Activated naive CD8-positive, alpha-beta T cell treated with anti-CD3 and anti-CD28 coated beads for 36 hours (primary cell): ENCODE results near the gene NT5C1B. TPM values are rescaled to one million over a fixed set of nuclear protein-coding genes. Genes with fewer than 3 reads are reported as not detected.
"Not testable (repeated sequence)": the region's sequence is repeated elsewhere in the genome, so short reads cannot be mapped to it uniquely, and the experiment has no call there.

Source experiments
- DNase-seq: peaks from one replicate; pipeline ENCODE4 v3.0.0; 2021
- H3K27ac Mint-ChIP-seq: one replicate; pipeline ENCODE4 v1.8.0; 2022; ENCODE audit warnings: mild to moderate bottlenecking, moderate library complexity, mixed read lengths
- H3K27me3 Mint-ChIP-seq: one replicate; pipeline ENCODE4 v1.8.0; 2022; ENCODE audit warnings: mild to moderate bottlenecking, mixed read lengths
- H3K36me3 Mint-ChIP-seq: one replicate; pipeline ENCODE4 v1.8.0; 2021; ENCODE audit warnings: mild to moderate bottlenecking, mixed read lengths
- H3K4me1 Mint-ChIP-seq: one replicate; pipeline ENCODE4 v1.8.0; 2021; ENCODE audit warnings: mixed read lengths
- H3K4me3 Mint-ChIP-seq: one replicate; pipeline ENCODE4 v1.8.0; 2022; ENCODE audit warnings: mild to moderate bottlenecking, moderate library complexity, mixed read lengths
- H3K9me3 Mint-ChIP-seq: one replicate; pipeline ENCODE4 v1.8.0; 2022; ENCODE audit warnings: mixed read lengths
- total RNA-seq, 2 experiments: library from RNA; stranded (reverse); gene quantifications; one replicate each; pipeline ENCODE4 v1.2.3, GENCODE V29; 2021

NT5C1B gene
- total RNA-seq: not detected

DNA sequence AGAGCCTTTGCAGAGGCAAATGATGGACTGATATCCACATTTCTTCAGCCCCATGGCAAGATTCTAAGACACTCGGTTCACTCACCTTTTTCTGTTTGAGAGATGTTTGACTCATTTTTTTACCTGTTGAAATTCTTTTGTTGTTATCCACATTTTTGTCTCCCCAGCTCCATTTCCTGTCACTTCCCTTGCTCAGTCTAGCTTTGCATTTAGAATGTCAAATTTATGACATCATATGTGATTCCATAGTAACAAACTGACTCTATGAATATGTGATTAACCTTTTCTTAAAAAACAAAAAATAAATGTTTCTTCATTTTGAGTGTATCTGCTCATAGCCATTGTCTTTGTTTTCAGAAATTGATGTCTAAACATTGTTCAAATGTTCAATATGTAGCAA, at the start of gene NT5C1B:
TSS of gene NT5C1B (minus strand) at position 216 of the 400 bp plus-strand sequence. CDS start at position 115, 101 bp downstream.
- Mint-ChIP-seq H3K4me3 (no peak within 1 kb of the TSS), H3K27ac (no peak within 1 kb of the TSS), H3K27me3 (no peaks in the 10 kb centered on the region), H3K9me3 (peaks cover 13% of the 10 kb centered on the region), H3K4me1 (no peaks in the 10 kb centered on the region), H3K36me3 (peaks cover 36% of the 10 kb centered on the region)
- DNase-seq: no peak

DNA sequence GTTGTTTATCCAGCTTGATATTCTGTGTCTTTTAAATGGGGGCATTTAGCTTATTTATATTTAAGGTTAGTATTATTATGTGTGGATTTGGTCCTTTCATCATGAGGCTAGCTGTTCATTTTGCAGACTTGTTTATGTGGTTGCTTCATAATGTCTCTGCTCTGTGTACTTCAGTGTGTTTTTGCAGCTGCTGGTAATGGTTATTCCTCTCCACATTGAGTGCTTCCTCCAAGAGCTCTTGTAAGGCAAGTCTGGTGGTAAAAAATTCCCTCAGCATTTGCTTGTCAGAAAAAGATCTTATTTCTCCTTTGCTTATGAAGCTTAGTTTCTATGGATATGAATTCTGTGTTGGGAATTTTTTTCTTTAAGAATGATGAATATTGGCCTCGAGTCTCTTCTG, 47.8 kb upstream of the NT5C1B start:
- H3K27me3 Mint-ChIP-seq: no peaks in the 10 kb centered on the region
- H3K4me3 Mint-ChIP-seq: no peak overlapping the region
- H3K36me3 Mint-ChIP-seq: peaks cover 51% of the 10 kb centered on the region
- H3K27ac Mint-ChIP-seq: no peak overlapping the region
- no peaks in the 10 kb centered on the region for H3K4me1 Mint-ChIP-seq
- no peak for DNase-seq
- peaks cover 35% of the 10 kb centered on the region for H3K9me3 Mint-ChIP-seq

DNA sequence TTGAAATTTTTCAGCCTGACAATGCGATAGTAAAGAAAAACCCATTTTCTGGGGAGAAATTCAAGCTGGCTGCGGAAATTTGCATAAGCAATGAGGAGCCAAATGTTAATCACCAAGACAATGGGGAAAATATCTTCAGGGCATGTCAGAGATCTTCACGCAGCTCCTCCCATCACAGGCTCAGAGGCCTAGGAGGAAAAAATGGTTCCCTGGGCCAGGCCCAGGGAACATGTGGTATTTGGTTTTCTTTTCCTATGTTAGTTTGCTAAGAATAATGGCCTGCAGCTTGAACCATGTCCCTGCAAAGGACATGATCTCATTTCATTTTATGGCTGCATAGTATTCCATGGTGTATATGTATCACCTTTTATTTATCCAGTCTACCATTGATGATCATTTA, 43.3 kb upstream of the NT5C1B start:
- not testable (repeated sequence) for H3K4me3 Mint-ChIP-seq, DNase-seq, H3K27ac Mint-ChIP-seq, H3K4me1 Mint-ChIP-seq, H3K27me3 Mint-ChIP-seq
- Mint-ChIP-seq H3K9me3 (peaks cover 49% of the 10 kb centered on the region), H3K36me3 (peaks cover 59% of the 10 kb centered on the region)

DNA sequence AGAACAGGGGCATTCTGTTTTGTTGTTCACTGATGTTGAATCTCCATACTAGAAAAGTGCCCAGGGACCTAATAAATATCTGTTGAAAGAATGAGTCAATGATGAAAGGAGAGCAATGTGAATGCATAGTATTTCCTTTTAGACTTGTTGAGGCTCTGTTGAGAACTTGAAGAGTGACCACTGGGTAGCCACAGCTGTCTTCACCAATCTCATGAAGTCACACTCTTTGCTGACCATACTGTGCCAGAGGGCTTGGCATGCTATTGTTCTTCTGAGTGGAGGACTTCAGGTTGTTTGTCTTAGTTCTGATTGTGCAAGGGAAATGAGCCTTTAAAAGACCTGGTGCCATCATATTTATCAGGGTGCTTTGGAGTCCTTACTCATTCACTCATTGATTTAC, 41.6 kb upstream of the NT5C1B start:
- H3K4me3 Mint-ChIP-seq: no peak overlapping the region
- DNase-seq: no peak
- no peaks in the 10 kb centered on the region for H3K4me1 Mint-ChIP-seq
- peaks cover 42% of the 10 kb centered on the region for H3K36me3 Mint-ChIP-seq
- H3K27me3 Mint-ChIP-seq: no peaks in the 10 kb centered on the region
- peaks cover 37% of the 10 kb centered on the region for H3K9me3 Mint-ChIP-seq
- H3K27ac Mint-ChIP-seq: no peak overlapping the region

DNA sequence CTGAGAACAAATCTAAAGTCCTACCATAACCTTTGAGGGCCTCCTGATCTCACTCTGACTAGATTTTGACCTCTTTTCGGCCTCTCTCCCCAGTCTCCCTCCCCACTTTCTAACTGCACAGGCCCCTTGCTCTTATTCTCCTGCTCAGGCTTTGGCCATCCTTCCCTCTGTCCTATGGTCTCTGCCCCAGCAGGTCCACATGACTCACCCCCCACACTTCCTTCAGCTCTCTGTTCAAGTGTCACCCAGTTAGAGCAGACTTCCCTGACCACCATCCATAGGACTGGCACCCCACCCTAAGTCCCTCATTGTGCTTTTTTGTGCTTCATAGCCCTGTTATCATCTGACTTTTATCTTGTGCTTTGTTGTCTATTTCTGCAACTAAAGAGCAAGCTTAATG, 41.2 kb upstream of the NT5C1B start:
- Mint-ChIP-seq H3K4me3 (no peak overlapping the region), H3K27me3 (no peaks in the 10 kb centered on the region), H3K27ac (no peak overlapping the region), H3K9me3 (peaks cover 36% of the 10 kb centered on the region), H3K36me3 (peaks cover 41% of the 10 kb centered on the region), H3K4me1 (no peaks in the 10 kb centered on the region)
- DNase-seq: no peak

DNA sequence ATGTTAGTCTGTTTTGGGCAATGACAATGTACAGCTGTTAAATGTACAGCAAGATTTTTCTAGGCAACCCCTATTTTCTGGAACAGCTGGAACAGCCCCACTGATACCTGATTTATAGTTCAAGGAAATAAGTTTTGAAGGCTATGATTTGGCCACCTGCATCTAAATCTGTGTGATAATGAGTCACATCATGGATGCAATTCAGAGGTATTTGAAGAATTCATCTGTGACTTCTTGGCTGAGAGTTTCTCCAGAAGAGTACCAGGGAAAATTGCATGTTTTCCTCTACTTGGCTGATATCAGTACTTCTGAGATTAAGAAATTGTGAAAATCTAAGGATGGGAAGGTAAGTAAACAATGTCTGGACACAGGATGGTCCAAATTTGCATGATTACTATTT, 40.7 kb upstream of the NT5C1B start:
- peaks cover 33% of the 10 kb centered on the region for H3K9me3 Mint-ChIP-seq
- no peaks in the 10 kb centered on the region for H3K27me3 Mint-ChIP-seq
- H3K36me3 Mint-ChIP-seq: peaks cover 39% of the 10 kb centered on the region
- no peak for DNase-seq
- no peak overlapping the region for H3K4me3 Mint-ChIP-seq
- H3K27ac Mint-ChIP-seq: no peak overlapping the region
- H3K4me1 Mint-ChIP-seq: no peaks in the 10 kb centered on the region

DNA sequence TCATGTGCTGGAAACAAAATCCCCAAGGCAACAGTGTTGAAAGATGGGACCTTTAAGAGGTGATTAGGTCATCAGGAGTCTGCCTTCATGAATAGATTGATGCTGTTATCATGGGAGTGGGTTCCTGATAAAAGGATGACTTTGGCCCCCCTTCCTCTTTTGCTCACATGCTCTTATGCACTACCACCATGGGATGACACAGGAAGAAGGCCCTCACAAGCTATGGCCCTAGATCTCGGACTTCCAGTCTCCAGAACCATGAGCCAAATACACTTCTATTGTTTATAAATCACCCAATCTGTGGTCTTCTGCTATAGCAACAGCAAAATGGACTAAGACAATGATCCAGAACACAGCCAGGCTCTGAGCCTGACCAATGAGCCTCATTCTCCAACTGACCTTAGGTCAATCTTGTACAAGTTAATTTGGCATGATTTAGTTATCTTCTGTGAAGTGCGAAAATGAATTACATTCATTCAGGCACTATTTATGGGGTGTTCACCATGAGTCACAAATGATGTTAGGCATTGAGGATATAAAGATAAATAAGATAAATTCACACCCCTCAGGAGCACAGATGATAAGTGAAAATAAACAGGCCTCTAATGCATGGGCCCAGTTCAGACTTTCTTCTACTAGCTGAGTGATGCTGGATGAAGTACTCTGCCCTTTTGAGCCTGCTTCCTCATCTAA, 37.7 kb upstream of the NT5C1B start:
- H3K4me3 Mint-ChIP-seq: no peak overlapping the region
- H3K27ac Mint-ChIP-seq: no peak overlapping the region
- peaks cover 17% of the 10 kb centered on the region for H3K9me3 Mint-ChIP-seq
- peaks cover 21% of the 10 kb centered on the region for H3K36me3 Mint-ChIP-seq
- no peaks in the 10 kb centered on the region for H3K27me3 Mint-ChIP-seq
- DNase-seq: no peak
- no peaks in the 10 kb centered on the region for H3K4me1 Mint-ChIP-seq

DNA sequence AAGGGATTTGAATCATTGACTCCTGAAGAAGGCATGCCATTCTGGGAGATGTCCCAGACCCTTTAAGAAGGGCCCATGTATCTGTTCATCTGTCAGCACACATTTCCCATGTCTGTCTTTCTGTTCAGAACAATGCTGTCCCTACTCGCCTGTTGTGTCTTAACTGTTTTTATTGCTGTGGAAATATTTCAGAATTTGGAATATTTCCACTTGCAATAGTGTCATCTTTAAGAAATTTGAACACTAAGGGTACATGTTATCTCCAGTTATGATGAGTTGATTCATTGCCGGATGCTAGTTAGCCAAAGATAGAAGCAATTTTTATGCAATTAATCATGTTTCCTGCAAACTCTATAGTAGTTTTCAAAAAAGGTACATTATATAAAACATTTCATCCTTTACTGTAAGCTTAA, 36.9 kb upstream of the NT5C1B start:
- Mint-ChIP-seq H3K27me3 (no peaks in the 10 kb centered on the region), H3K4me3 (no peak overlapping the region), H3K27ac (no peak overlapping the region), H3K9me3 (peaks cover 9% of the 10 kb centered on the region), H3K36me3 (peaks cover 14% of the 10 kb centered on the region), H3K4me1 (no peaks in the 10 kb centered on the region)
- DNase-seq: no peak

DNA sequence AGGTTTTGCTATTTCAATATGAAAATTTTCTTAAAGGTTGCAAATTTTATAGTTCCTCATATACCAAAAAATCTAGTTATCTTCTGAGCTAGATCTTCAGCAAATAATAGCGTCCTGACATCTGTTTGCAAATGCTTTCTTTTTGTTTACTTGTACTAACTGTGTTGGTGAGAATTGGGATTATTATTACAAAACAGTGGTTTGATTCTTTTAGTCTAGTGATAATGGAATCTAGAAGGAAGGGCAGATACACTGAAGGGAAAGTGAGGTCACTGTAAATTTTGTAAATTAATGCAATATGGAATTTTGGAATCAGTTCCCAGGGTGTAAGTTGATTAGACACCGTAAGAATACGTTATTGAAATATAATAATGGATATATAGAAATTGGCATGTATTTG, 36.2 kb upstream of the NT5C1B start:
- H3K36me3 Mint-ChIP-seq: peaks cover 7% of the 10 kb centered on the region
- H3K4me3 Mint-ChIP-seq: no peak overlapping the region
- H3K4me1 Mint-ChIP-seq: no peaks in the 10 kb centered on the region
- no peak for DNase-seq
- no peak overlapping the region for H3K27ac Mint-ChIP-seq
- no peaks in the 10 kb centered on the region for H3K27me3 Mint-ChIP-seq
- H3K9me3 Mint-ChIP-seq: peaks cover 2% of the 10 kb centered on the region

DNA sequence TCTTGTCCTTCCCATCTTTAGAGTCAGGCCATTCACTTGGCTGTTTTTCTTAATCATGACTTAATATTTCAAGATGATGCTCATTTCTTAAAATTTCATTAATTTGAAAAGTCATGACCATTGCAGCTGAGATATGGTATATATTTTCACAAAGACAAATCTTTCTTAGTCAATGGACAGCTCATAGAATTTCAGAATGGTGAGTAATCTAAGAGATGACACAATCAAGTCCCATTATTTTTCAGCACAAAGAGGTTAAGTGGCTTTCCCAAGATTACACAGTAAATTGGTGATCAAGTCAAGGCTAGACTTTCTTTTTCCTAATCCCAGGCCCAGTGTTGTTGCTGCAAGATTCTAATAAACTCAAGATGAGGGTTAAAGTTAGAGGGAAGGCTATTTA, 34.4 kb upstream of the NT5C1B start:
- Mint-ChIP-seq H3K27me3 (no peaks in the 10 kb centered on the region), H3K27ac (no peak overlapping the region), H3K36me3 (peaks cover 4% of the 10 kb centered on the region), H3K4me3 (no peak overlapping the region), H3K9me3 (peaks cover 3% of the 10 kb centered on the region), H3K4me1 (no peaks in the 10 kb centered on the region)
- no peak for DNase-seq

DNA sequence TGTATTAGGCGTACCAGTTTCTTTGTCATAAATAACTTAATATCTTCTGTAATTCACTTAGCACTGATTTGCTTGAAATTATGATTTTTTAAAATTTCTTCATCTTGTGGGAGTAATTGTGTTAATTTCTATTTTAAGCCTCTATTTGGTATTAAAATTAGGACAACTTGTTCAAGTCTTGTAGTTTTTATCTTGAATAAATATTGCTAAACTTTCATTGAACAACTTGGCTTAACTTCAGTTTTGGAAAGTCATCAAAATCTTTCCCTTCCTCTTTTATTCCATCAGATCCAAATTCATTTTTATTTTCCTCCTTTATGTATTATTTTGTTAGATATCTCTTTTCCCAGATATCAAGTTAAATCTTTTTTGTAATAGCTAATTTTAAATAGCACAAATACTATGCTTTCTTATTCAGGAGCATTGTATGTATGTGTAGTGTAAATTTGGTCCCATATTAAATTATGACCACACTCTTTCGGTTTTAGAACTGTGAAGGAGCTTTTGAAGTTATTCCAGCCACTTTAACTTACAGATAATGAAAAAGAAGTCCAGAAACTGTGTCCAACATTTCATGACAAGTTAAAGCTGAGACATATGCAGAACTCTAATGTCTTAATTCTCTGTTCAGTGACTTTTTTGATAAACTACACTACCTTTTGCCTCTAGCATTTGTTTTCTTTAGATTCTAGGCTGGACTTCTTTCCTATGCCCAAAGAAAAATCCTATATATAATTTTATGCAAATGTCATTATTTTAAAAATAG, 31.7 kb upstream of the NT5C1B start:
- H3K36me3 Mint-ChIP-seq: peaks cover 5% of the 10 kb centered on the region
- H3K4me1 Mint-ChIP-seq: no peaks in the 10 kb centered on the region
- H3K4me3 Mint-ChIP-seq: no peak overlapping the region
- H3K27me3 Mint-ChIP-seq: no peaks in the 10 kb centered on the region
- DNase-seq: no peak
- H3K9me3 Mint-ChIP-seq: peaks cover 3% of the 10 kb centered on the region
- H3K27ac Mint-ChIP-seq: no peak overlapping the region

DNA sequence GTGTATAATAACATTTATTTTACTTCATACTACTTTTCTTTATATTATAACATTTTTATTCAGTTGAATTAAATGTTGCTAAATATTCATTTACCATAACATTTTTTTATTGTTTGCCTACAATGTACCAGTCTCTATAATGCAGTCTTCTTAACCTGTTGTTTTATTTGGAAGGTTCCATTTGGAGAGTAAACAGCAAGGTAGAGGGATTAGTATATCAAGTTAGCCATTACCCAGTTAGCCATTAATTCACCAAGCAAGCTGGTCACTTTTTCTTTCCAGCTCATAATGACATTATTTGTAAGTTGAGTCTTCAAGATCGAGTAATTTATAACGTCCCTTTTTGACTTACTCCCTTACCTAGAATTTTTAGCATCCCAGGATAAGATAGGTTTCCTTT, 29.7 kb upstream of the NT5C1B start:
- Mint-ChIP-seq H3K9me3 (peaks cover 5% of the 10 kb centered on the region), H3K27ac (no peak overlapping the region), H3K4me3 (no peak overlapping the region), H3K4me1 (no peaks in the 10 kb centered on the region), H3K36me3 (peaks cover 10% of the 10 kb centered on the region), H3K27me3 (no peaks in the 10 kb centered on the region)
- no peak for DNase-seq

DNA sequence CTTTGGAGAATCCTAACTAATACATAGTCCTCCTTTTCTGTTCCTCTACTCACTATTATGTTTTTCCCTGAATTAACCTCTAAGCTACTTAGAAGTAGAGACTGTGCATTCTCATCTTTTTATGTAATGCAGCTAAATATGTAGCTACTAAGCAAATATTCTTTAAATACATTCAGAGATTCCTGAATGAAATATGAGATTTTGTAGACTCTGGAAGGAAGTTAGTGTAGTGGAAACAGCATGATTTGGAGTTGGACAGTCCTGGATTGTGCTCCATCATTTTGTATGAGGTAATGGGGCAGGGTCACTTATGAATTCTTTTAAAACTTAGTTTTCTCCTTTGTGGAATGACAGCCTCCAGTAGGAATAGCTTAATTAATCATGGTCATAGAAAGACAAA, 24.7 kb upstream of the NT5C1B start:
- peaks cover 7% of the 10 kb centered on the region for H3K36me3 Mint-ChIP-seq
- no peak overlapping the region for H3K4me3 Mint-ChIP-seq
- H3K9me3 Mint-ChIP-seq: peaks cover 2% of the 10 kb centered on the region
- no peak overlapping the region for H3K27ac Mint-ChIP-seq
- H3K27me3 Mint-ChIP-seq: no peaks in the 10 kb centered on the region
- no peaks in the 10 kb centered on the region for H3K4me1 Mint-ChIP-seq
- no peak for DNase-seq

DNA sequence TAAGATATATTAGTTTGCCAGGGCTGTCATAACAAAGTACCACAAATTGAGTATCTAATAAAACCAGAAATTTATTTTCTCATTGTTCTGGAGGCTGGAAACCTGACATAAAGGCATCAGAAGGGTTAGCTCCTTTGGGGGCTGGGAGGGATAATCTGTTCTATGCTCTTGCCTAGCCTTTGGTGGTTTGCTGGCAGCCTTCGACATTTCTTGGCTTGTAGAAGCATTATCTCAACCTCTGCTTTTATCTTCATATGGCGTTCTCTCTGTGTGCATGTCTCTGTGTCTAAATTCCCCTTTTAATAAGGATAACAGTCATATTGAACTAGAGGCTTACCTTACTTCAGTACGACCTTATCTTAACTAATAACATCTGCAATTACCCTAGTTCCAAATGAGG, 22.8 kb upstream of the NT5C1B start:
- H3K4me1 Mint-ChIP-seq: no peaks in the 10 kb centered on the region
- peaks cover 7% of the 10 kb centered on the region for H3K36me3 Mint-ChIP-seq
- no peak overlapping the region for H3K27ac Mint-ChIP-seq
- H3K4me3 Mint-ChIP-seq: no peak overlapping the region
- peaks cover 2% of the 10 kb centered on the region for H3K9me3 Mint-ChIP-seq
- H3K27me3 Mint-ChIP-seq: no peaks in the 10 kb centered on the region
- no peak for DNase-seq

DNA sequence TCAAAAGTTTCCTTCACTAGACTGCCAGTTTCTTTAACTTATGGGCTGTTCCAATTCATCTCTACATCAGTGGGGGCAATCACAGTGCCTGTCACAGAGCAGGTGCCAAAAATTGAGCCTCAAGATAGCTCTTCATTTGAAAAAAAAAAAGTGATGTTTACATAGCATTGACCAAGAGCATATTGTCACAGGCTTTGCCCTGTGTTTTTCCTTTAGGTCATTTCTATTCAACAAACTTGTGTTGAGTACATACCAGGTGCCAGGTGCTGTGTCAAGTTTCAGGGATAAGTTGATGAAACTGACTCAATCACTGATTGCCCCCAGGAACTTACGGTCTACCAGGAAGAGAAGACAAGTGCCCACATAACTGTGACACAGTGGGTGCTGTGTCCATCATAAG, 22.2 kb upstream of the NT5C1B start:
- Mint-ChIP-seq H3K9me3 (peaks cover 2% of the 10 kb centered on the region), H3K4me3 (no peak overlapping the region), H3K27me3 (no peaks in the 10 kb centered on the region), H3K36me3 (peaks cover 8% of the 10 kb centered on the region), H3K27ac (no peak overlapping the region), H3K4me1 (no peaks in the 10 kb centered on the region)
- no peak for DNase-seq

DNA sequence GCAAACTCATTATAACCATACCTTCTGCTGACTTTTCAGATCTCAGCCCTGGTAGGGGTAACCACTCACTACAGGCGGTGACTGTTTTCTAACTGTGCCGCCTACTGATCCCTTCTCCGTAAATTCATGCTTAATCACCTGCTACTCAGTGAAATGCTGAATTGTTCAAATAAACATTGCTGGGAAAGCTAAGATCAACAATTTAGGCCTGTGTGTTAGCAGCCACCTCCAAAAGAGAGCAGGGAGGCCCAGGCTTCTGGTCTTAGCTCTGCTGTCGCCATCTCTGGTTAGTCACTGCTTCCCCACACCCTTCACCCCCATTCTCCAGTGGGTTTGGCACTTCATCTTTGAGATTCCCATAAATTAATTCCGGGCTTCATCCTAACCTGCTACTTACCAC, 21.8 kb upstream of the NT5C1B start:
- H3K27ac Mint-ChIP-seq: no peak overlapping the region
- H3K9me3 Mint-ChIP-seq: peaks cover 2% of the 10 kb centered on the region
- no peak overlapping the region for H3K4me3 Mint-ChIP-seq
- no peak for DNase-seq
- no peaks in the 10 kb centered on the region for H3K4me1 Mint-ChIP-seq
- H3K27me3 Mint-ChIP-seq: no peaks in the 10 kb centered on the region
- H3K36me3 Mint-ChIP-seq: peaks cover 9% of the 10 kb centered on the region
